ENCODE measurements around the gene ALKBH8. TPM values are rescaled to one million over a fixed set of nuclear protein-coding genes. Genes with fewer than 3 reads are reported as not detected.
A peak's percentile ranks its signal among the peaks of the same experiment; 100 is the strongest.
"Not testable (repeated sequence)": the region's sequence is repeated elsewhere in the genome, so short reads cannot be mapped to it uniquely, and the experiment has no call there.

Gene ALKBH8
- 7.1 TPM for polyA plus RNA-seq (ENCODE audit: insufficient read length)

GRCh38 chr11:107565219-107565937, at the start of gene ALKBH8:
Gene ALKBH8, minus strand, starts transcription at chr11:107565735. Its CDS starts 4,842 bp downstream, at chr11:107560893.
- peak; percentile 81 for DNase-seq

GRCh38 chr11:107612445-107612844, 46.9 kb upstream of the ALKBH8 start:
- DNase-seq, result no peak

- no peak for DNase-seq
Observed at GRCh38 chr11:107609400-107610218, 44.1 kb upstream of the ALKBH8 start.

GRCh38 chr11:107608809-107609208, 43.3 kb upstream of the ALKBH8 start:
- DNase-seq, result no peak

- no peak for DNase-seq
Observed at GRCh38 chr11:107606141-107606540, 40.6 kb upstream of the ALKBH8 start.

GRCh38 chr11:107605061-107606006, 39.8 kb upstream of the ALKBH8 start:
- DNase-seq, result no peak

GRCh38 chr11:107598225-107599139, 32.9 kb upstream of the ALKBH8 start:
- DNase-seq, result no peak

- no peak for DNase-seq
Observed at GRCh38 chr11:107594736-107595135, 29.2 kb upstream of the ALKBH8 start.

- DNase-seq, result no peak
Observed at GRCh38 chr11:107593951-107594350, 28.4 kb upstream of the ALKBH8 start.

- DNase-seq, result no peak
Observed at GRCh38 chr11:107592813-107593212, 27.3 kb upstream of the ALKBH8 start.

GRCh38 chr11:107592231-107592590, 26.7 kb upstream of the ALKBH8 start:
- no peak for DNase-seq

GRCh38 chr11:107591378-107592230, 26.1 kb upstream of the ALKBH8 start:
- DNase-seq, result no peak

GRCh38 chr11:107590460-107591377, 25.2 kb upstream of the ALKBH8 start, which contains the start of gene ELMOD1:
Gene ELMOD1, plus strand, starts transcription at chr11:107591147. Its CDS starts 27,043 bp downstream, at chr11:107618190.
- peak; percentile 40 for DNase-seq

- no peak for DNase-seq
Observed at GRCh38 chr11:107587306-107587979, 21.9 kb upstream of the ALKBH8 start.

GRCh38 chr11:107583629-107584195, 18.2 kb upstream of the ALKBH8 start:
- no peak for DNase-seq

- DNase-seq, result no peak
Observed at GRCh38 chr11:107581147-107581546, 15.6 kb upstream of the ALKBH8 start.

GRCh38 chr11:107579169-107579568, 13.6 kb upstream of the ALKBH8 start:
- not testable (repeated sequence) for DNase-seq

GRCh38 chr11:107577346-107577711, 11.8 kb upstream of the ALKBH8 start:
- DNase-seq, result no peak
